NCI-H1048 (cell line): ENCODE data around the gene GNRH2.
"Not testable (repeated sequence)": the region's sequence is repeated elsewhere in the genome, so short reads cannot be mapped to it uniquely, and the experiment has no call there.

Experiments used
- DNase-seq: peaks from one replicate; lab custom pipeline; 2025; lab: John Stamatoyannopoulos, UW

GNRH2 gene

GRCh38 chr20:3042625-3043024 is 797 bp upstream of the GNRH2 start:
- DNase-seq = no peak

DNA sequence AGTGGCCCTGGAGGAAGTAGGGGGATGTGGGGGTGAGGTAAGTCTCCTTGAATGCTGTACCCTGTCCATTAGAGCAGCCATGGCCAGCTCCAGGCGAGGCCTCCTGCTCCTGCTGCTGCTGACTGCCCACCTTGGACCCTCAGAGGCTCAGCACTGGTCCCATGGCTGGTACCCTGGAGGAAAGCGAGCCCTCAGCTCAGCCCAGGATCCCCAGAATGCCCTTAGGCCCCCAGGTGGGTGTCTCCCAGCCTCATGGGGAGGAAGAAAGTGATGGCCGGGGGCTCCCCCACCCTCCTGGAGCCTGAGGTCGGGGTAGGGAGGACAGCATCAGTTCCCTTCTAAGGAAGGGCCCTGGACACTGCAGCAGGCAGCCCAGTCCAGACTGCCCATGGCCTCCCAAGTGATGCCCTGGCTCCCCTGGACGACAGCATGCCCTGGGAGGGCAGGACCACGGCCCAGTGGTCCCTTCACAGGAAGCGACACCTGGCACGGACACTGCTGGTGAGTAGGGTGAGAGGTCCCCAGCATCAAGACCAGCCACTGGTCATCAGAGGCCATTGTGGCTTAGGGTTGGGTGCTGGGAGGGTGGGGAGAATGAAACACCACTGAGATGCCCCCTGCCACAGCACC is 1.0 kb downstream of the GNRH2 start:
- no peak for DNase-seq

DNA sequence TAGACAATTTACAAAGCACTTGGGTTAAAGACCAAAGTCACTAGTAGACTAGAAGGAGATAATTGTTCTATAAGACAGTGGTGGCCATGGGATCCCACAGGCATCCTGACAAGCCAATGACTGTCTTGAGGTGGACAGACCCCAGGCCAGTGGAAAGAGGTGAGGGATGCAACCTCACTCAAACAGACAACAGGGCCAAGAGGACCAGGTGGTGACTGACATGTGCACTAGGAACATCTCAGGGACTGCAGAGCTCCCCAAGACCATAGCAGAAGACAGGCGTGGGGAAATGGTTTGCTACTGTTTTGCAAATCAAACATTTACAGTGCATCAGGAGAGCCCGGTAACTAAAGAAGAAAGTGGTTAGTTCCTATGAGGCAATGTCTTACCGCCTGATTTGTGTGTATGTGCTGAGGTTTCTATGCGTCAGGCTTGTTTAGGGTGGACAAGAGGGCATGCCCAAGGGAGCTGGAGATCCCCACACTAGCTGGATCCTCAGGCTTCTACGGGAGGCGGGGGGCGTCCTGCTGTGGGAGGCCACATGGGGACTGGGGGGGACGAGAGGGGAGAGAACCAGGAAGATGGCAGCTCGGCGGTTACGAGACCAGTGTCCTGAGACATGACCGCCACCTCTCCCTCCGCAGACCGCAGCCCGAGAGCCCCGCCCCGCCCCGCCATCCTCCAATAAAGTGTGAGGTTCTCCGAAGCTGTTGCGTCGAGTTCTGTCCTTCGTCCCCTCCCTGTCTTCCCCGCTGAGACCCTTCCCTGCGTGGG is 1.8 kb downstream of the GNRH2 start:
- no peak for DNase-seq

DNA sequence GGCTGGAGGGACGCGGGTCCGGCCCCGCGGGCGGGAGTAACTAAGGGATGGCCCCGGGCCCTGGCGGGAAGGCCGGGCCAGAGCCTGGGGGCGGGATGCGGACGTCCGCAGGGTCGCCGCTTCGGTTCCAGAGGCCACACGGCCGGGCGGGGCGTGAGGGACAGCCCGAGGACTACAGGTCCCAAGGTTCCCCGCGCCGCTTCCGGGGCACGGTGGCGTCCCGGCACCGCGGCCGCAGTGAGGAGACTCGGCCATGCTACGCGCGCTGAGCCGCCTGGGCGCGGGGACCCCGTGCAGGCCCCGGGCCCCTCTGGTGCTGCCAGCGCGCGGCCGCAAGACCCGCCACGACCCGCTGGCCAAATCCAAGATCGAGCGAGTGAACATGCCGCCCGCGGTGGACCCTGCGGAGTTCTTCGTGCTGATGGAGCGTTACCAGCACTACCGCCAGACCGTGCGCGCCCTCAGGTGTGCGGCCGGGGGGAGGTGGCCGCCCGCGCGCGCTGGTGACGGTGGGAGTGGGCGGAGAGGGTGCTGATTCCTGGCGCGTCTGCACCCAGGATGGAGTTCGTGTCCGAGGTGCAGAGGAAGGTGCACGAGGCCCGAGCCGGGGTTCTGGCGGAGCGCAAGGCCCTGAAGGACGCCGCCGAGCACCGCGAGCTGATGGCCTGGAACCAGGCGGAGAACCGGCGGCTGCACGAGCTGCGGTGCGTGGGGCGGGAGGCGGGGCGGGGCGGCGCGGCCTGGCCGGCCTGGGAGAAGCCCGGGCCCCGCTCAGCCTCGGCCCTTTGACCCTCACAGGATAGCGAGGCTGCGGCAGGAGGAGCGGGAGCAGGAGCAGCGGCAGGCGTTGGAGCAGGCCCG is 2.6 kb downstream of the GNRH2 start, which contains the start of gene MRPS26:
Gene MRPS26 (plus strand): TSS at position 237 of the 861 bp plus-strand sequence. CDS start 17 bp downstream, at position 254.
- DNase-seq = peak; percentile 41

GRCh38 chr20:3046677-3047462 is 3.4 kb downstream of the GNRH2 start:
- DNase-seq = peak; percentile 15

DNA sequence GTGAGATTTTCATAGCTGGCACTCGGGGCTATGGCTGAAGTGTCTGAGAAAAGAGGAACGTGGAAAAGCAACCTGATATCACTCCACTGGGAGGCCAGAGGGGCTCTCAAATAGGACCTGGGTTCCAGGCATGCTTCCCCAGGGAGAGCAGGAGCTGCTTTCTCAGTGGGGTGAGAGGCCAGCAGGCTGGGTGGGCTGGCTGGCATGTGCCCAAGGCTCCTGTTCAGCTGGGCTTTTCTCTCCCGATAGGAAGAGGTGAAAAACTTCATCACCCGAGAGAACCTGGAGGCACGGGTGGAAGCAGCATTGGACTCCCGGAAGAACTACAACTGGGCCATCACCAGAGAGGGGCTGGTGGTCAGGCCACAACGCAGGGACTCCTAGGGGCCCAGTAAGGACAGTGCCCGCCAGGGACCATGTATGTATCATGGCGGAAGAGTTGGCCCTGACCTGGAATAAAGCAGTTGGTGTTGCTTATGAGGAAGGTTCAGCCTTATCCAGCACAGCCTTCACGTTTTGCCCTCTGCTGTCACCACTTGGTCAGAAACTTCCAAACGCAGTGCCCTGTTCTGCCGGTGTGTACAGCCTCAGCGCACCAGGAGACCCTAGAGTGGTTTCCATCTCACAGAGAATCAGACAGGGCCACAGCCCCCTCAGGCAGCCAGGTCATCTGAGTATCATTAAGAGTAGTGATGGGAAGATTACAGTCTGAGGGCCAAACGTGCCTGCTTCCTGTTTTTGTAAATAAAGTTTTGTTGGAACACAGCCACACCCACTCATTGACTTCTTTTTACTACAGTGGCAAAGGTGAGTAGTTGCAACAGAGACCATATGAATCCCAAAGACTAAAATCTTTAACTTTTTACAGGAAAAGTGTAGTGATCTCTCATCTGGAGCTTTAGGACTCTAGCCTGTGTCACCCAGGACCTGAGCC is 4.3 kb downstream of the GNRH2 start:
- DNase-seq = no peak

- DNase-seq = no peak
These were observed 8.1 kb downstream of the GNRH2 start for GRCh38 chr20:3051385-3052019.

GRCh38 chr20:3059489-3059888 is 16.1 kb downstream of the GNRH2 start:
- DNase-seq = no peak

- DNase-seq = not testable (repeated sequence)
These were observed 20.7 kb downstream of the GNRH2 start for GRCh38 chr20:3064119-3064518.

- no peak for DNase-seq
These were observed 24.0 kb downstream of the GNRH2 start for GRCh38 chr20:3067139-3068014.

- no peak for DNase-seq
These were observed 24.7 kb downstream of the GNRH2 start for GRCh38 chr20:3068075-3068474.

DNA sequence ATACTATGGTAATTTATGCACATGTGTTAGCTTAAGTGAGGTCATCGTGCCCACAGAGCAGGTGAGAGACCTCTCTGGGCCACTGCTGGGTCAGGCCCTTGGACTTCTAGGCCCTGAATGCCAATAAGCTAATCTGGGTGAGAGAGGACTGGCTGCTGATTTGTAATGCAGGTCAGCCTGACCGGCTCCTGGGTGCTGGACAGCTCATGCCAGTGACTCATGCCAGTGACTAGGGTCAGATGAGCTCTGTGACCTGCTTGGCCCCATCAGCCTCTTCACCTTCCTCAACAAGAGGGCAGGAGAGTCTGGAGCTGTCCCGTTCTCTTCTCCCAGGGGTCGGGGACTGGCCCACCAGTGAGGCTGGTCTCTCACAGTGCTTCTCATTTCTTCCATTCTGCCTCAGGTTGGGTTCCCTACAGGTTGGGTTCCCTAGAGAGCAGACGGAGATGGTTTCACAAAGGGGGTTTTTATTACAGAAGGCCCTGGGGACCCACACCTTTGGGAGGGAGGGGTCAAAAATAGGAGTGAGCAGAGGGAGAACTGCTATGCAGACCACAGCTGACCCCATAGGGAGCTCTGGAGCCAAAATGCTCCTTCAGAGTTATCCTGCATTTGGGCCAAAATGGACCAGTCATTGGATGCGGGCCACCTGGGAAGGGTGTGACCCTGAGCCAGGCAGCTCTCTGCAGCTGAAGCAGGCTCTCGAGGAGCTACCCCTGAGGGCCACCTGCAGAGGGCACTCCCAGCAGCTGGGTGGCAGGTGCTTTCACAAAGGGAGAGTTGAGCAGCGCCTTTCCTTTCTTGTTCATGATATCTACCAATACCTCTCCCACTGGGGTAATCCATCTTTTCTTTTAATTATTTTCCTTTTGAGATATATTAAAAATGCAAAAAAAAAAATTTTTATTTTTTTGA is 25.8 kb downstream of the GNRH2 start:
- DNase-seq = no peak

GRCh38 chr20:3070725-3071124 is 27.3 kb downstream of the GNRH2 start:
- DNase-seq = no peak

- no peak for DNase-seq
These were observed 27.8 kb downstream of the GNRH2 start for GRCh38 chr20:3071266-3071609.

DNA sequence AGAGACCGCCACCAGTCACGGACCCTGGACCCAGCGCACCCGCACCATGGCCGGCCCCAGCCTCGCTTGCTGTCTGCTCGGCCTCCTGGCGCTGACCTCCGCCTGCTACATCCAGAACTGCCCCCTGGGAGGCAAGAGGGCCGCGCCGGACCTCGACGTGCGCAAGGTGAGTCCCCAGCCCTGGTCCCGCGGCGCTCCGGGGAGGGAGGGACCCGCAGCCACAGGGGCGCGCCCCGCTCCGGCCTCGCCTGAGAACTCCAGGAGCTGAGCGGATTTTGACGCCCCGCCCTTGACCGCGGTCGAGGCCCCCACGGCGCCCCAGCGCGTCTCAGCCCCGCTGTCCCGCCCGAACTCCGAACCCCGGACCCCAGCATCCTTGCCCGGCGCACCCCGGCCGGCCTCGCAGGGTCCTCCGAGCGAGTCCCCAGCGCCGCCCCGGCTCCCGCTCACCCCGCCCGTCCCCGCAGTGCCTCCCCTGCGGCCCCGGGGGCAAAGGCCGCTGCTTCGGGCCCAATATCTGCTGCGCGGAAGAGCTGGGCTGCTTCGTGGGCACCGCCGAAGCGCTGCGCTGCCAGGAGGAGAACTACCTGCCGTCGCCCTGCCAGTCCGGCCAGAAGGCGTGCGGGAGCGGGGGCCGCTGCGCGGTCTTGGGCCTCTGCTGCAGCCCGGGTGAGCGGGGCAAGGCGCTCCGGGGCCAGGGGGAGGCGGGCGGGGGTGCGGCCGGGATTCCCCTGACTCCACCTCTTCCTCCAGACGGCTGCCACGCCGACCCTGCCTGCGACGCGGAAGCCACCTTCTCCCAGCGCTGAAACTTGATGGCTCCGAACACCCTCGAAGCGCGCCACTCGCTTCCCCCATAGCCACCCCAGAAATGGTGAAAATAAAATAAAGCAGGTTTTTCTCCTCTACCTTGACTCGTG is 28.4 kb downstream of the GNRH2 start, which contains the start of gene OXT:
Gene OXT (plus strand): TSS at position 11 of the 920 bp plus-strand sequence. CDS start 36 bp downstream, at position 47.
- no peak for DNase-seq

- DNase-seq = no peak
These were observed 29.3 kb downstream of the GNRH2 start for GRCh38 chr20:3072530-3073250.
